Activated naive CD4-positive, alpha-beta T cell treated with anti-CD3 and anti-CD28 coated beads for 36 hours (primary cell): ENCODE results near the gene KLK11. TPM values are rescaled to one million over a fixed set of nuclear protein-coding genes. Genes with fewer than 3 reads are reported as not detected.
"Not testable (repeated sequence)": the region's sequence is repeated elsewhere in the genome, so short reads cannot be mapped to it uniquely, and the experiment has no call there.

Source experiments
- CTCF ChIA-PET: fragments of 350-600 bp; sonication (Branson Sonifier 250); formaldehyde crosslinking; loops from one replicate; lab custom pipeline; 2021; ENCODE audit warnings: antibody characterized with exemption; lab: Charles Lee
- DNase-seq: peaks from one replicate; pipeline ENCODE4 v3.0.0-alpha.2; 2020
- H3K27ac Mint-ChIP-seq: one replicate; pipeline ENCODE4 v1.8.0; 2021; ENCODE audit warnings: mild to moderate bottlenecking, mixed read lengths
- H3K27me3 Mint-ChIP-seq: one replicate; pipeline ENCODE4 v1.8.0; 2021; ENCODE audit warnings: low read depth, mixed read lengths
- H3K36me3 Mint-ChIP-seq: one replicate; pipeline ENCODE4 v1.8.0; 2021; ENCODE audit warnings: low read depth, mixed read lengths
- H3K4me1 Mint-ChIP-seq: one replicate; pipeline ENCODE4 v1.8.0; 2021; ENCODE audit warnings: low read depth, mixed read lengths
- H3K4me3 Mint-ChIP-seq: one replicate; pipeline ENCODE4 v1.8.0; 2021; ENCODE audit warnings: mild to moderate bottlenecking, moderate library complexity, mixed read lengths
- H3K9me3 Mint-ChIP-seq: one replicate; pipeline ENCODE4 v1.8.0; 2021; ENCODE audit warnings: mixed read lengths
- intact Hi-C: fragments of 100-400 bp; cut with micrococcal nuclease; formaldehyde crosslinking; loops from one replicate; pipeline ENCODE4 v1.15.1; 2023
- total RNA-seq, 2 experiments: library from RNA; stranded (reverse); gene quantifications; one replicate each; pipeline ENCODE4 v1.2.3, GENCODE V29; 2021

KLK11 gene
- total RNA-seq, 2 experiments from 2014 or later, result not detected

GRCh38 chr19:50998686-50999085 lies 27.7 kb downstream of the KLK11 start:
- Mint-ChIP-seq H3K27me3 (peaks cover 35% of the 10 kb centered on the region), H3K9me3 (no peaks in the 10 kb centered on the region), H3K4me3 (no peak overlapping the region), H3K4me1 (no peaks in the 10 kb centered on the region), H3K27ac (no peak overlapping the region), H3K36me3 (no peaks in the 10 kb centered on the region)
- intact Hi-C loops, result no loop called here
- DNase-seq, result no peak
- CTCF ChIA-PET, result interaction anchor here (0.6 kb wide), 1 partner anchor 68 kb away, joined by 3 read pairs; no protein-coding TSS in a partner anchor

- no peaks in the 10 kb centered on the region for H3K9me3 Mint-ChIP-seq
- no peak for DNase-seq
- no peak overlapping the region for H3K27ac Mint-ChIP-seq
- CTCF ChIA-PET, result no interaction called here
- intact Hi-C loops, result no loop called here
- peaks cover 35% of the 10 kb centered on the region for H3K27me3 Mint-ChIP-seq
- no peak overlapping the region for H3K4me3 Mint-ChIP-seq
- no peaks in the 10 kb centered on the region for H3K4me1 Mint-ChIP-seq
- no peaks in the 10 kb centered on the region for H3K36me3 Mint-ChIP-seq
Observed at GRCh38 chr19:50998061-50998460, 28.4 kb downstream of the KLK11 start.

GRCh38 chr19:50994129-50994528 lies 32.3 kb downstream of the KLK11 start:
- peaks cover 26% of the 10 kb centered on the region for H3K27me3 Mint-ChIP-seq

GRCh38 chr19:50992666-50993035 lies 33.8 kb downstream of the KLK11 start:
- H3K4me3 Mint-ChIP-seq, result no peak overlapping the region
- H3K9me3 Mint-ChIP-seq, result no peaks in the 10 kb centered on the region
- intact Hi-C loops, result no loop called here
- no peak overlapping the region for H3K27ac Mint-ChIP-seq
- H3K36me3 Mint-ChIP-seq, result no peaks in the 10 kb centered on the region
- H3K27me3 Mint-ChIP-seq, result peaks cover 21% of the 10 kb centered on the region
- DNase-seq, result no peak
- CTCF ChIA-PET, result no interaction called here
- H3K4me1 Mint-ChIP-seq, result no peaks in the 10 kb centered on the region

More at GRCh38 chr19:50994129-50994528, 32.3 kb downstream of the KLK11 start:
- H3K4me3 Mint-ChIP-seq, result no peak overlapping the region
- CTCF ChIA-PET, result no interaction called here
- no peak overlapping the region for H3K27ac Mint-ChIP-seq
- no peaks in the 10 kb centered on the region for H3K4me1 Mint-ChIP-seq
- intact Hi-C loops, result no loop called here
- H3K9me3 Mint-ChIP-seq, result no peaks in the 10 kb centered on the region
- no peak for DNase-seq
- no peaks in the 10 kb centered on the region for H3K36me3 Mint-ChIP-seq

GRCh38 chr19:50984416-50984815 lies 42.0 kb downstream of the KLK11 start:
- CTCF ChIA-PET, H3K36me3 Mint-ChIP-seq, H3K9me3 Mint-ChIP-seq, H3K27ac Mint-ChIP-seq, intact Hi-C loops, DNase-seq, H3K4me3 Mint-ChIP-seq, H3K4me1 Mint-ChIP-seq: not testable (repeated sequence)
- H3K27me3 Mint-ChIP-seq, result peaks cover 40% of the 10 kb centered on the region

- no peak for DNase-seq
- CTCF ChIA-PET, result interaction anchor here (0.5 kb wide), 1 partner anchor 265 kb away, joined by 3 read pairs; no protein-coding TSS in a partner anchor
- intact Hi-C loops, result no loop called here
- Mint-ChIP-seq H3K4me3 (no peak within 1 kb of the TSS), H3K9me3 (no peaks in the 10 kb centered on the region), H3K27ac (no peak within 1 kb of the TSS), H3K27me3 (peaks cover 40% of the 10 kb centered on the region), H3K36me3 (no peaks in the 10 kb centered on the region), H3K4me1 (no peaks in the 10 kb centered on the region)
Observed at GRCh38 chr19:50983625-50984292, 42.7 kb downstream of the KLK11 start, which contains the start of gene KLK7. Gene KLK7 (minus strand): TSS chr19:50983917. CDS start chr19:50982399, 1,518 bp downstream.

GRCh38 chr19:50982186-50982585 lies 44.2 kb downstream of the KLK11 start:
- Mint-ChIP-seq H3K9me3 (no peaks in the 10 kb centered on the region), H3K36me3 (no peaks in the 10 kb centered on the region), H3K27ac (no peak overlapping the region), H3K4me3 (no peak overlapping the region), H3K27me3 (peaks cover 37% of the 10 kb centered on the region), H3K4me1 (no peaks in the 10 kb centered on the region)
- CTCF ChIA-PET, result no interaction called here
- intact Hi-C loops, result no loop called here
- no peak for DNase-seq

GRCh38 chr19:50981587-50982146 lies 44.7 kb downstream of the KLK11 start:
- DNase-seq, result no peak
- Mint-ChIP-seq H3K4me3 (no peak overlapping the region), H3K9me3 (no peaks in the 10 kb centered on the region), H3K27ac (no peak overlapping the region), H3K36me3 (no peaks in the 10 kb centered on the region), H3K4me1 (no peaks in the 10 kb centered on the region), H3K27me3 (peaks cover 40% of the 10 kb centered on the region)
- intact Hi-C loops, result no loop called here
- CTCF ChIA-PET, result no interaction called here

GRCh38 chr19:50980208-50980607 lies 46.2 kb downstream of the KLK11 start:
- CTCF ChIA-PET, result no interaction called here
- no peak for DNase-seq
- Mint-ChIP-seq H3K36me3 (no peaks in the 10 kb centered on the region), H3K4me3 (no peak overlapping the region), H3K9me3 (no peaks in the 10 kb centered on the region), H3K27me3 (peaks cover 48% of the 10 kb centered on the region), H3K4me1 (no peaks in the 10 kb centered on the region), H3K27ac (no peak overlapping the region)
- intact Hi-C loops, result no loop called here

GRCh38 chr19:50979758-50980157 lies 46.7 kb downstream of the KLK11 start:
- no peak overlapping the region for H3K27ac Mint-ChIP-seq
- H3K4me1 Mint-ChIP-seq, result no peaks in the 10 kb centered on the region
- H3K9me3 Mint-ChIP-seq, result no peaks in the 10 kb centered on the region
- DNase-seq, result no peak
- no peaks in the 10 kb centered on the region for H3K36me3 Mint-ChIP-seq
- CTCF ChIA-PET, result no interaction called here
- H3K4me3 Mint-ChIP-seq, result no peak overlapping the region
- H3K27me3 Mint-ChIP-seq, result peaks cover 48% of the 10 kb centered on the region
- intact Hi-C loops, result no loop called here

GRCh38 chr19:50978772-50979390 lies 47.5 kb downstream of the KLK11 start:
- H3K36me3 Mint-ChIP-seq, result no peaks in the 10 kb centered on the region
- CTCF ChIA-PET, result no interaction called here
- no peaks in the 10 kb centered on the region for H3K9me3 Mint-ChIP-seq
- peaks cover 45% of the 10 kb centered on the region for H3K27me3 Mint-ChIP-seq
- H3K4me1 Mint-ChIP-seq, result no peaks in the 10 kb centered on the region
- intact Hi-C loops, result no loop called here
- no peak for DNase-seq
- no peak overlapping the region for H3K4me3 Mint-ChIP-seq
- H3K27ac Mint-ChIP-seq, result no peak overlapping the region

- no peaks in the 10 kb centered on the region for H3K36me3 Mint-ChIP-seq
- CTCF ChIA-PET, result no interaction called here
- no peaks in the 10 kb centered on the region for H3K4me1 Mint-ChIP-seq
- H3K9me3 Mint-ChIP-seq, result no peaks in the 10 kb centered on the region
- no peak for DNase-seq
- H3K4me3 Mint-ChIP-seq, result no peak overlapping the region
- H3K27me3 Mint-ChIP-seq, result peaks cover 42% of the 10 kb centered on the region
- intact Hi-C loops, result no loop called here
- no peak overlapping the region for H3K27ac Mint-ChIP-seq
Observed at GRCh38 chr19:50977626-50978025, 48.8 kb downstream of the KLK11 start.

- no peaks in the 10 kb centered on the region for H3K36me3 Mint-ChIP-seq
- no peak for DNase-seq
- intact Hi-C loops, result no loop called here
- no peaks in the 10 kb centered on the region for H3K4me1 Mint-ChIP-seq
- CTCF ChIA-PET, result no interaction called here
- H3K9me3 Mint-ChIP-seq, result no peaks in the 10 kb centered on the region
- peaks cover 44% of the 10 kb centered on the region for H3K27me3 Mint-ChIP-seq
- no peak overlapping the region for H3K4me3 Mint-ChIP-seq
- no peak overlapping the region for H3K27ac Mint-ChIP-seq
Observed at GRCh38 chr19:50975766-50976165, 50.6 kb downstream of the KLK11 start.
